GM19193 (cell line): ENCODE results near the gene SLC27A1.

Experiments
- POLR2A ChIP-seq: IDR thresholded peaks from 4 replicates; pipeline ENCODE4 v1.6.1; 2011; ENCODE audit not compliant: insufficient read depth, insufficient read length; ENCODE audit errors: extremely low read depth

The SLC27A1 gene

GRCh38 chr19:17470068-17470841 lies at the start of gene SLC27A1:
Gene SLC27A1 (plus strand): TSS chr19:17470524. CDS start chr19:17470541, 17 bp downstream.
- TF ChIP-seq POLR2A: peak; percentile 45

- no peak for TF ChIP-seq POLR2A
These were observed 48.4 kb upstream of the SLC27A1 start for GRCh38 chr19:17421942-17422341.

- no peak for TF ChIP-seq POLR2A
These were observed 46.7 kb upstream of the SLC27A1 start for GRCh38 chr19:17423429-17424208.

- TF ChIP-seq POLR2A: no peak
These were observed 45.5 kb upstream of the SLC27A1 start for GRCh38 chr19:17424743-17425365.

GRCh38 chr19:17429641-17430113 lies 40.6 kb upstream of the SLC27A1 start:
- no peak for TF ChIP-seq POLR2A

- TF ChIP-seq POLR2A: no peak
These were observed 38.9 kb upstream of the SLC27A1 start for GRCh38 chr19:17431417-17431816.

- TF ChIP-seq POLR2A: no peak
These were observed 35.1 kb upstream of the SLC27A1 start for GRCh38 chr19:17435218-17435617.

- TF ChIP-seq POLR2A: no peak
These were observed 34.0 kb upstream of the SLC27A1 start for GRCh38 chr19:17436094-17436873.

- no peak for TF ChIP-seq POLR2A
These were observed 33.5 kb upstream of the SLC27A1 start for GRCh38 chr19:17436874-17437267.

- TF ChIP-seq POLR2A: no peak
These were observed 28.9 kb upstream of the SLC27A1 start for GRCh38 chr19:17441241-17442021.

GRCh38 chr19:17445526-17446165 lies 24.7 kb upstream of the SLC27A1 start:
- TF ChIP-seq POLR2A: no peak

GRCh38 chr19:17447704-17448130 lies 22.6 kb upstream of the SLC27A1 start:
- TF ChIP-seq POLR2A: no peak
